ENCODE measurements around the gene GFER. TPM values are rescaled to one million over a fixed set of nuclear protein-coding genes. Genes with fewer than 3 reads are reported as not detected.
"Not testable (repeated sequence)": the region's sequence is repeated elsewhere in the genome, so short reads cannot be mapped to it uniquely, and the experiment has no call there.

The GFER gene
- total and polyA plus RNA-seq, 4 donors = 7.2 to 36.1 (median 29.1) TPM

DNA sequence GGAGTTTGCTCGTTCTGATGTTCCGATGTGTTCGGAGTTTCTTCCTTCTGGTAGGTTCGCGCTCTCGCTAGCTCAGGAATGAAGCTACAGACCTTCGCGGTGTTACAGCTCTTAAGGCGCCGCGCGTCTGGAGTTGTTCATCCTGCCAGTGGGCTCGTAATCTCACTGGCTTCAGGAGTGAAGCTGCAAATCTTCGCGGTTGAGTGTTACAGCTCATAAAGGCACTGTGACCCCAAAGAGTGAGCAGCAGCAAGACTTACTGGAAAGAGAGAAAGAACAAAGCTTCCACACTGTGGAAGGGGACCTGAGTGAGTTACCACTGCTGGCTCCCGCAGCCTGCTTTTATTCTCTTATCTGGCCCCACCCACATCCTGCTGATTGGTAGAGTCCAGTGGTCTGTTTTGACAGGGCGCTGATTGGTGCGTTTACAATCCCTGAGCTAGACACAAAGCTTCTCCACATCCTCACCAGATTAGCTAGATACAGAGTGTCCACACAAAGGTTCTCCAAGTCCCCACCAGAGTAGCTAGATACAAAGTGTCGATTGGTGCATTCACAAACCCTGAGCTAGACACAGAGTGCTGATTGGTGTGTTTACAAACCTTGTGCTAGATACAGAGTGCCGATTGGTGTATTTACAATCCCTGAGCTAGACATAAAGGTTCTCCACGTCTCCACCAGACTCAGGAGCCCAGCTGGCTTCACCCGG lies 26.4 kb upstream of the GFER start:
- H3K27ac ChIP-seq (ENCODE audit: low read depth, low read length); H3K27me3 ChIP-seq (ENCODE audit: control insufficient read depth, insufficient read depth, low read length); DNase-seq (ENCODE audit: low read depth in 4 of 6, low spot score in 6 of 6); H3K4me3 ChIP-seq (ENCODE audit: low read depth, low read length); H3K9me3 ChIP-seq (ENCODE audit: control insufficient read depth, insufficient read depth, low read length): not testable (repeated sequence)
- H3K4me1 ChIP-seq (ENCODE audit: control insufficient read depth, insufficient read depth, low read length) = peaks cover 26% of the 10 kb centered on the region
- H3K36me3 ChIP-seq (ENCODE audit: control insufficient read depth, insufficient read depth, low read length) = peaks cover 11% of the 10 kb centered on the region
- 92% methylated on average over 18 of the region's 22 CpGs for WGBS (ENCODE audit: insufficient coverage)

GRCh38 chr16:1958143-1958491 lies 25.9 kb upstream of the GFER start:
- not testable (repeated sequence) for H3K27me3 ChIP-seq (ENCODE audit: control insufficient read depth, insufficient read depth, low read length); DNase-seq (ENCODE audit: low read depth in 4 of 6, low spot score in 6 of 6); H3K4me3 ChIP-seq (ENCODE audit: low read depth, low read length); H3K27ac ChIP-seq (ENCODE audit: low read depth, low read length); H3K9me3 ChIP-seq (ENCODE audit: control insufficient read depth, insufficient read depth, low read length)
- Histone ChIP-seq H3K36me3 (ENCODE audit: control insufficient read depth, insufficient read depth, low read length) (peaks cover 16% of the 10 kb centered on the region), H3K4me1 (ENCODE audit: control insufficient read depth, insufficient read depth, low read length) (peaks cover 31% of the 10 kb centered on the region)
- 61% methylated on average over 30 of the region's 30 CpGs for WGBS (ENCODE audit: insufficient coverage)

- WGBS (ENCODE audit: insufficient coverage) = 36% methylated on average over 11 of the region's 14 CpGs
- Histone ChIP-seq H3K4me1 (ENCODE audit: control insufficient read depth, insufficient read depth, low read length) (peaks cover 38% of the 10 kb centered on the region), H3K36me3 (ENCODE audit: control insufficient read depth, insufficient read depth, low read length) (peaks cover 21% of the 10 kb centered on the region), H3K27ac (ENCODE audit: low read depth, low read length) (no peak overlapping the region), H3K27me3 (ENCODE audit: control insufficient read depth, insufficient read depth, low read length) (no peaks in the 10 kb centered on the region), H3K4me3 (ENCODE audit: low read depth, low read length) (peak overlapping the region; percentile 21), H3K9me3 (ENCODE audit: control insufficient read depth, insufficient read depth, low read length) (no peaks in the 10 kb centered on the region)
- DNase-seq (ENCODE audit: low read depth in 4 of 6, low spot score in 6 of 6) = no peak
These were observed 25.2 kb upstream of the GFER start for GRCh38 chr16:1958715-1959268.

GRCh38 chr16:1959269-1960039 lies 24.5 kb upstream of the GFER start, which contains the start of gene NDUFB10:
Gene NDUFB10, plus strand, starts transcription at chr16:1959538. Its CDS starts 87 bp downstream, at chr16:1959625.
- peaks cover 25% of the 10 kb centered on the region for H3K36me3 ChIP-seq (ENCODE audit: control insufficient read depth, insufficient read depth, low read length)
- H3K27ac ChIP-seq (ENCODE audit: low read depth, low read length) = peak within 1 kb of the TSS; percentile 40
- peak within 1 kb of the TSS; percentile 85 for H3K4me3 ChIP-seq (ENCODE audit: low read depth, low read length)
- peaks cover 42% of the 10 kb centered on the region for H3K4me1 ChIP-seq (ENCODE audit: control insufficient read depth, insufficient read depth, low read length)
- DNase-seq (ENCODE audit: low read depth in 4 of 6, low spot score in 6 of 6) = peak in 4 of 6 donors; percentile 68 to 95 (median 84)
- H3K27me3 ChIP-seq (ENCODE audit: control insufficient read depth, insufficient read depth, low read length) = no peaks in the 10 kb centered on the region
- H3K9me3 ChIP-seq (ENCODE audit: control insufficient read depth, insufficient read depth, low read length) = no peaks in the 10 kb centered on the region
- under 1% methylated on average over 79 of the region's 79 CpGs for WGBS (ENCODE audit: insufficient coverage)

- Histone ChIP-seq H3K4me1 (ENCODE audit: control insufficient read depth, insufficient read depth, low read length) (peaks cover 50% of the 10 kb centered on the region), H3K9me3 (ENCODE audit: control insufficient read depth, insufficient read depth, low read length) (no peaks in the 10 kb centered on the region), H3K27ac (ENCODE audit: low read depth, low read length) (no peak overlapping the region), H3K27me3 (ENCODE audit: control insufficient read depth, insufficient read depth, low read length) (no peaks in the 10 kb centered on the region), H3K4me3 (ENCODE audit: low read depth, low read length) (peak overlapping the region; percentile 85), H3K36me3 (ENCODE audit: control insufficient read depth, insufficient read depth, low read length) (peaks cover 28% of the 10 kb centered on the region)
- 57% methylated on average over 16 of the region's 20 CpGs for WGBS (ENCODE audit: insufficient coverage)
- DNase-seq (ENCODE audit: low read depth in 4 of 6, low spot score in 6 of 6) = no peak
These were observed 23.0 kb upstream of the GFER start for GRCh38 chr16:1960665-1961630.

- H3K4me1 ChIP-seq (ENCODE audit: control insufficient read depth, insufficient read depth, low read length) = peaks cover 53% of the 10 kb centered on the region
- no peak for DNase-seq (ENCODE audit: low read depth in 4 of 6, low spot score in 6 of 6)
- no peaks in the 10 kb centered on the region for H3K27me3 ChIP-seq (ENCODE audit: control insufficient read depth, insufficient read depth, low read length)
- 54% methylated on average over 3 of the region's 6 CpGs for WGBS (ENCODE audit: insufficient coverage)
- peaks cover 31% of the 10 kb centered on the region for H3K36me3 ChIP-seq (ENCODE audit: control insufficient read depth, insufficient read depth, low read length)
- no peak overlapping the region for H3K4me3 ChIP-seq (ENCODE audit: low read depth, low read length)
- no peak overlapping the region for H3K27ac ChIP-seq (ENCODE audit: low read depth, low read length)
- H3K9me3 ChIP-seq (ENCODE audit: control insufficient read depth, insufficient read depth, low read length) = no peaks in the 10 kb centered on the region
These were observed 22.3 kb upstream of the GFER start for GRCh38 chr16:1961651-1962067.

DNA sequence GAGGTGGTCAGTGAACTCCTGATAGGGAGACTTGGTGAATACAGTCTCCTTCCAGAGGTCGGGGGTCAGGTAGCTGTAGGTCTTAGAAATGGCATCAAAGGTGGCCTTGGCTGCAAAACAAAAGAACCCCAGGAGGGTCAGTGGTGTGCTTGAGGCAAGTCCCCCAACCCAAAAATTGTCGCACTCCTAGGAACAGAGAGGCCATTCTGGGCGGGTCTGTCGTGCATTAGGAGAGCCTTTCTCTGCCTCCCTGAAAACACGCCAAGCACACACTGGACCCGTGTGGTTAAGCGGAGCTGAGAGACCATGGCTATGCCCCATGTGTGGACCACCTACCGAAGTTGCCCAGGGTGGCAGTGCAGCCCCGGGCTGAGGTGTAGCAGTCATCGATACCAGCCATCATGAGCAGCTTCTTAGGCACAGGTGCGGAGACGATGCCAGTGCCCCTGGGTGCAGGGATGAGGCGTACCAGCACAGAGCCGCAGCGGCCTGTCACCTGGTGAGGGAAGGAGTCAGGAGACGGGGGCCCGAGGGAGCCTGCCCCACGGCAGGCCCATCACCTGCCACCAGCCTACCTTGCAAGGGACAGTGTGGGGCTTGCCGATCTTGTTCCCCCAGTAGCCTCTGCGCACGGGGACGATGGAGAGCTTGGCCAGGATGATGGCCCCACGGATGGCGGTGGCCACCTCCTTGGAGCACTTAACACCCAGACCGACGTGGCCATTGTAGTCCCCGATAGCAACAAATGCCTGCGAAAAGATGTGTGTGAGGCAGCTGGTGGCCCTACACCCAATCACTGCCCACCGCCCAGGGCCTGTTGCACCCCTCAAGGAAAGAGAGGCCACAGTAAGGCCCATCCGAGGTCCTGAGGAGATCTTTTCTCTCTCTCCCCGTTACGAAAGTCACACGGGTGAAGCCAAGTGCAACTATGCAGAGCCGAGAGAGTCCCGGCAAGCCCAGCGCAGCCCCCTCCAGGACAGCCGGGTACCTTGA lies 21.5 kb upstream of the GFER start:
- DNase-seq (ENCODE audit: low read depth in 4 of 6, low spot score in 6 of 6); H3K27me3 ChIP-seq (ENCODE audit: control insufficient read depth, insufficient read depth, low read length); H3K4me3 ChIP-seq (ENCODE audit: low read depth, low read length); H3K27ac ChIP-seq (ENCODE audit: low read depth, low read length); H3K9me3 ChIP-seq (ENCODE audit: control insufficient read depth, insufficient read depth, low read length): not testable (repeated sequence)
- H3K4me1 ChIP-seq (ENCODE audit: control insufficient read depth, insufficient read depth, low read length) = peaks cover 53% of the 10 kb centered on the region
- WGBS (ENCODE audit: insufficient coverage) = 87% methylated on average over 17 of the region's 37 CpGs
- peaks cover 38% of the 10 kb centered on the region for H3K36me3 ChIP-seq (ENCODE audit: control insufficient read depth, insufficient read depth, low read length)

DNA sequence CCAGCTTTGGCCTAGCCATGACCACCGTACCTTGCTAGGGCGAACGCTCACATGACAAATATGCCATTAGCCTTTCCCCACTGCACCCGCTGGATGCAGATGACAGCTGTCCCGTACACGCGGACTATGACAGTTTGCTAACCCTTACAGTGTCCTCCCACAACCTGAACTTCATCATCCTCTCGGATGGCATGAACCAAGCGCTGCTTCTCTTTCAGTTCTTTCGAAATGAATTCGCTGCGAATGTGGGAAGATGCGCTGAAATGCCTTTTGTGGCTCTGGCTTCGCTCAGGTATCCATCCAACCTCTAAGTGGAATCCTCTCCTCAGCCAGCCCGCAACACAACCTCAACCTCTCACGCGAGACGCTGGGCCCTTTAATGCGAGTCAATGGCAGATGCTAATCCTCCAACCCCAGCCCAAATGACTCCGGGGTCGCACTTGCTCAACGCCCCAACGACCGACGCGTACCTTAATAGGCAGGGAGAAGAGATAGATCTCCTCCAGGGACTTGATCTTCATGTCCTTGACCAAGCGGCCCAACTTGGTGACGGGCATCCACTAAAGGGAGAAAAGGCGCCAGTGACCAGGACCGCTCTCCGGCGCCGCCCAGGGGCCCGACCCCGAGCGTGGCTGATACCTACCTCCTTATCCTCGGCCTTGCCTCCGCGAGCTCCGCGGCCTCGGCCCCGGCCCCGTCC lies 20.0 kb upstream of the GFER start:
- WGBS (ENCODE audit: insufficient coverage) = 5% methylated on average over 22 of the region's 44 CpGs
- no peaks in the 10 kb centered on the region for H3K9me3 ChIP-seq (ENCODE audit: control insufficient read depth, insufficient read depth, low read length)
- H3K4me3 ChIP-seq (ENCODE audit: low read depth, low read length) = peak overlapping the region; percentile 86
- DNase-seq (ENCODE audit: low read depth in 4 of 6, low spot score in 6 of 6) = peak in 1 of 6 donors; percentile 57
- peak overlapping the region; percentile 92 for H3K27ac ChIP-seq (ENCODE audit: low read depth, low read length)
- peaks cover 49% of the 10 kb centered on the region for H3K4me1 ChIP-seq (ENCODE audit: control insufficient read depth, insufficient read depth, low read length)
- H3K36me3 ChIP-seq (ENCODE audit: control insufficient read depth, insufficient read depth, low read length) = peaks cover 45% of the 10 kb centered on the region
- H3K27me3 ChIP-seq (ENCODE audit: control insufficient read depth, insufficient read depth, low read length) = no peaks in the 10 kb centered on the region

Data from spinal cord (tissue), 10 donors.